Lung (tissue), 12 donors: ENCODE measurements around the gene GATAD2A. TPM values are rescaled to one million over a fixed set of nuclear protein-coding genes. Genes with fewer than 3 reads are reported as not detected.

Experiments
- ATAC-seq: fragments of 200-7000 bp; cut with Tn5 transposase; one replicate; pipeline ENCODE4 v1.9.1; 2020; ENCODE audit warnings: moderate number of reproducible peaks; ENCODE audit not compliant: insufficient read depth, low FRiP score
- DNase-seq, 3 donors: peaks; one replicate each; pipeline ENCODE4 v3.0.0-alpha.2; 2013 to 2017
- H3K27ac ChIP-seq, 2 donors: one replicate each; pipeline ENCODE4 v1.5.1; 2013; ENCODE audit warnings: mild to moderate bottlenecking in 2 of 2, moderate library complexity in 2 of 2, control low read depth in 1 of 2, inconsistent platforms in 1 of 2, low read depth in 1 of 2, low read length in 1 of 2
- H3K27me3 ChIP-seq, 3 donors: one replicate each; pipeline ENCODE4 v1.5.1; 2013; ENCODE audit warnings: low read length in 2 of 3; ENCODE audit not compliant: control insufficient read depth in 3 of 3, insufficient read depth in 3 of 3
- H3K36me3 ChIP-seq, 4 donors: one replicate each; pipeline ENCODE4 v1.5.1; 2013; ENCODE audit warnings: low read length in 4 of 4, mild to moderate bottlenecking in 1 of 4, moderate library complexity in 1 of 4; ENCODE audit not compliant: control insufficient read depth in 4 of 4, insufficient read depth in 4 of 4
- H3K4me1 ChIP-seq, 5 donors: one replicate each; pipeline ENCODE4 v1.5.1; 2013; ENCODE audit warnings: low read length in 5 of 5, mild to moderate bottlenecking in 2 of 5, moderate library complexity in 1 of 5; ENCODE audit not compliant: control insufficient read depth in 5 of 5, insufficient read depth in 5 of 5
- H3K4me3 ChIP-seq: one replicate; pipeline ENCODE4 v1.5.1; 2013; ENCODE audit warnings: mild to moderate bottlenecking, control low read depth, moderate library complexity
- H3K9ac ChIP-seq, 2 donors: one replicate each; pipeline ENCODE4 v1.5.1; 2013; ENCODE audit warnings: low read length in 2 of 2, control low read depth in 1 of 2; ENCODE audit not compliant: insufficient read depth in 1 of 2
- H3K9me3 ChIP-seq, 4 donors: one replicate each; pipeline ENCODE4 v1.5.1; 2013; ENCODE audit warnings: low read length in 3 of 4, mild to moderate bottlenecking in 1 of 4, moderate library complexity in 1 of 4; ENCODE audit not compliant: control insufficient read depth in 4 of 4, insufficient read depth in 3 of 4
- CTCF ChIP-seq: IDR thresholded peaks from 2 replicates; pipeline ENCODE4 v1.5.1; 2012; ENCODE audit warnings: mild to moderate bottlenecking; ENCODE audit errors: control extremely low read depth, extremely low read depth
- WGBS, 2 donors: extraction: QIAGEN DNeasy Blood & Tissue Kit; methylation state at CpG; one replicate each; pipeline ENCODE4 v1.1.7; 2013; 5-methylcytosine and 5-hydroxymethylcytosine counted together
- polyA plus RNA-seq, 2 donors: library from polyadenylated mRNA; stranded (reverse); fragments of 200-250 nt; gene quantifications; one replicate each; pipeline ENCODE4 v1.2.1, GENCODE V29; 2013
- total RNA-seq, 2 donors: library from RNA; depleted of rRNA in 1 of 2; stranded (reverse); fragments of >200 nt in 1 of 2; gene quantifications; one replicate each; pipeline ENCODE4 v1.2.1, GENCODE V29; 2014 to 2021
- donor health status: control.
- donor health status: control.
- donor health status: Bipolar disorder and iron deficiency.
- donor health status: healthy.
- donor health status: DM: yes; HTN: yes; CAD: no.

Gene GATAD2A
- total and polyA plus RNA-seq, 4 donors = 30.6 to 93.7 (median 37.4) TPM

DNA sequence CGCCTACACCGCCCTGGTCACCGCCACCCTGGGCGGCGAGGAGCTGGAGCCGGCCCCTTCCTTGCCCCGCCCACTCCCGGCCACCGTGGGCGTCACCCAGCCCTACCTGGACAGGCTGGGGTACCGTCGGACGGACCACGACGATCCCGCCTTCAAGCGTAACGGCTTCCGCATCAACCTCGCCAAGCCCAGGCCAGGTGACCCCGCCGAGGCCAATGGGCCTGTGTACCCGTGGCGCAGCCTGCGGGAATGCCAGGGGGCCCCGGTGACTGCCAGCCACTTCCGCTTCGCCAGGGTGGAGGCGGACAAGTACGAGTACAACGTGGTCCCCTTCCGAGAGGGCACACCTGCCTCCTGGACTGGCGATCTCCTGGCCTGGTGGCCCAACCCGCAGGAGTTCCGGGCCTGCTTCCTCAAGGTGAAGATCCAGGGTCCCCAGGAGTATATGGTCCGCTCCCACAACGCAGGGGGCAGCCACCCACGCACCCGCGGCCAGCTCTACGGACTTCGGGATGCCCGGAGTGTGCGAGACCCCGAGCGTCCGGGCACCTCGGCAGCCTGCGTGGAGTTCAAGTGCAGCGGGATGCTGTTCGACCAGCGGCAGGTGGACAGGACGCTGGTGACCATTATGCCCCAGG lies 139.6 kb downstream of the GATAD2A start:
- peaks cover 0 to 10% (median 0%) of the 10 kb centered on the region in 4 donors for H3K9me3 ChIP-seq
- DNase-seq (no peak), ATAC-seq (no peak)
- no peak for TF ChIP-seq CTCF
- H3K4me1 ChIP-seq = peaks cover 0 to 35% (median 10%) of the 10 kb centered on the region in 5 donors
- no peak overlapping the region for H3K4me3 ChIP-seq
- 90 to 93% methylated on average over 52 to 53 of the region's 53 CpGs for WGBS, 2 donors
- H3K36me3 ChIP-seq = no peaks in the 10 kb centered on the region
- H3K27me3 ChIP-seq = peaks cover 8 to 17% (median 9%) of the 10 kb centered on the region in 3 donors
- H3K9ac ChIP-seq = no peak overlapping the region
- H3K27ac ChIP-seq = no peak overlapping the region

GRCh38 chr19:19545707-19546106 lies 140.2 kb downstream of the GATAD2A start:
- peaks cover 5 to 12% (median 11%) of the 10 kb centered on the region in 3 donors for H3K27me3 ChIP-seq
- H3K4me1 ChIP-seq = peaks cover 0 to 37% (median 9%) of the 10 kb centered on the region in 5 donors
- DNase-seq (no peak), ATAC-seq (no peak)
- no peak overlapping the region for H3K4me3 ChIP-seq
- H3K36me3 ChIP-seq = no peaks in the 10 kb centered on the region
- 94 to 95% methylated on average over 18 to 23 of the region's 23 CpGs for WGBS, 2 donors
- no peak overlapping the region for H3K27ac ChIP-seq
- TF ChIP-seq CTCF = no peak
- H3K9me3 ChIP-seq = peaks cover 0 to 8% (median 0%) of the 10 kb centered on the region in 4 donors
- H3K9ac ChIP-seq = no peak overlapping the region

DNA sequence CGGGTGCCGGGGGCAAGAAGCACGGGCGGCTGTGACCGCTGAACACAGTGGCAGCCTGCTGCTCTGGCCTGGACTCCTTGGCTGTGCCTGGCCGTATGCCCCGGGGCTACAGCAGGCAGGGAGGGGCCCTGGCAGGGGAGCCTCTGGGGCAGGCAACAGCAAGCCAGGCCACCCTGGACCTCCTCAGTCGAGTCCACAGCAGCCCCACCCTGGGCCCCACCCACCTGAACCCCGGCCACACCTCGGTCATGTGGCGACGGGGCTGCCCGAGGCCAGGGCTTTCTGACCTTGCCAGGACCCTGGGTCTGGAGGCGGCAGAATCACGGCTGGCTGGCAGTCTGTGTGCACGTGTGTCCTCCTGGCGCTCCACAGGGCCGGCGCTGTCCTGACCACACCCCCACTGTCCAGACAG lies 141.3 kb downstream of the GATAD2A start:
- Histone ChIP-seq H3K4me1 (peaks cover 0 to 32% (median 2%) of the 10 kb centered on the region in 5 donors), H3K27ac (no peak overlapping the region), H3K9me3 (peaks cover 0 to 10% (median 0%) of the 10 kb centered on the region in 4 donors), H3K4me3 (no peak overlapping the region), H3K27me3 (peaks cover 4 to 9% (median 4%) of the 10 kb centered on the region in 3 donors), H3K9ac (no peak overlapping the region), H3K36me3 (no peaks in the 10 kb centered on the region)
- ATAC-seq (no peak), DNase-seq (no peak)
- TF ChIP-seq CTCF = no peak
- WGBS, 2 donors = 68 to 72% methylated on average over 19 of the region's 19 CpGs
